GM12873 (cell line): ENCODE results near the gene SPATS2.

ENCODE experiments used
- TF ChIP-seq, protein P1 (sequence below): IDR thresholded peaks from 2 replicates; pipeline ENCODE4 v1.5.1; 2012; ENCODE audit warnings: low read depth, mild to moderate bottlenecking, moderate library complexity, low read length, control low read depth; ENCODE audit not compliant: insufficient read depth; ENCODE audit errors: missing control alignments

The SPATS2 gene

GRCh38 chr12:49328816-49329215, 38.4 kb upstream of the SPATS2 start:
- TF ChIP-seq, protein P1, sequence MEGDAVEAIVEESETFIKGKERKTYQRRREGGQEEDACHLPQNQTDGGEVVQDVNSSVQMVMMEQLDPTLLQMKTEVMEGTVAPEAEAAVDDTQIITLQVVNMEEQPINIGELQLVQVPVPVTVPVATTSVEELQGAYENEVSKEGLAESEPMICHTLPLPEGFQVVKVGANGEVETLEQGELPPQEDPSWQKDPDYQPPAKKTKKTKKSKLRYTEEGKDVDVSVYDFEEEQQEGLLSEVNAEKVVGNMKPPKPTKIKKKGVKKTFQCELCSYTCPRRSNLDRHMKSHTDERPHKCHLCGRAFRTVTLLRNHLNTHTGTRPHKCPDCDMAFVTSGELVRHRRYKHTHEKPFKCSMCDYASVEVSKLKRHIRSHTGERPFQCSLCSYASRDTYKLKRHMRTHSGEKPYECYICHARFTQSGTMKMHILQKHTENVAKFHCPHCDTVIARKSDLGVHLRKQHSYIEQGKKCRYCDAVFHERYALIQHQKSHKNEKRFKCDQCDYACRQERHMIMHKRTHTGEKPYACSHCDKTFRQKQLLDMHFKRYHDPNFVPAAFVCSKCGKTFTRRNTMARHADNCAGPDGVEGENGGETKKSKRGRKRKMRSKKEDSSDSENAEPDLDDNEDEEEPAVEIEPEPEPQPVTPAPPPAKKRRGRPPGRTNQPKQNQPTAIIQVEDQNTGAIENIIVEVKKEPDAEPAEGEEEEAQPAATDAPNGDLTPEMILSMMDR = no peak

GRCh38 chr12:49330032-49330619, 37.1 kb upstream of the SPATS2 start:
- TF ChIP-seq, protein P1 = no peak

DNA sequence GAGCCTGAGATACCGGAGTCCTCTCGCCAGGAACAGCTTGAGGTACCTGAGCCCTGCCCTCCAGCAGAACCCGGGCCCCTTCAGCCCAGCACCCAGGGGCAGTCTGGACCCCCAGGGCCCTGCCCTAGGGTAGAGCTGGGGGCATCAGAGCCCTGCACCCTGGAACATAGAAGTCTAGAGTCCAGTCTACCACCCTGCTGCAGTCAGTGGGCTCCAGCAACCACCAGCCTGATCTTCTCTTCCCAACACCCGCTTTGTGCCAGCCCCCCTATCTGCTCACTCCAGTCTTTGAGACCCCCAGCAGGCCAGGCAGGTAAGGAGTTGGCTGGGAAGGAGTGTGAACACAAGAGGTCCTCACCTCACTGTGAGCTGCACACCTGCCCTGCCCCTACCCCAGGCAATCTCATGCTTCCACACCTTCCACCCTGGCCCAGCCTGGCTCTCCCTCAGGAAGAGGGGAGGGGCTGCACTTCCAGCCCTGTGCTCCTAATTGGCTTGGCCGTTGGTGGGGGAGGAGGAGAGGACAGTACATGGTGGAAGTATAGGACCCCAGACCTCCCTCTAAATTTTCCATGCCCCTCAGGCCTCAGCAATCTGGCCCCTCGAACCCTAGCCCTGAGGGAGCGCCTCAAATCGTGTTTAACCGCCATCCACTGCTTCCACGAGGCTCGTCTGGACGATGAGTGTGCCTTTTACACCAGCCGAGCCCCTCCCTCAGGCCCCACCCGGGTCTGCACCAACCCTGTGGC, 36.5 kb upstream of the SPATS2 start:
- TF ChIP-seq, protein P1 = no peak

DNA sequence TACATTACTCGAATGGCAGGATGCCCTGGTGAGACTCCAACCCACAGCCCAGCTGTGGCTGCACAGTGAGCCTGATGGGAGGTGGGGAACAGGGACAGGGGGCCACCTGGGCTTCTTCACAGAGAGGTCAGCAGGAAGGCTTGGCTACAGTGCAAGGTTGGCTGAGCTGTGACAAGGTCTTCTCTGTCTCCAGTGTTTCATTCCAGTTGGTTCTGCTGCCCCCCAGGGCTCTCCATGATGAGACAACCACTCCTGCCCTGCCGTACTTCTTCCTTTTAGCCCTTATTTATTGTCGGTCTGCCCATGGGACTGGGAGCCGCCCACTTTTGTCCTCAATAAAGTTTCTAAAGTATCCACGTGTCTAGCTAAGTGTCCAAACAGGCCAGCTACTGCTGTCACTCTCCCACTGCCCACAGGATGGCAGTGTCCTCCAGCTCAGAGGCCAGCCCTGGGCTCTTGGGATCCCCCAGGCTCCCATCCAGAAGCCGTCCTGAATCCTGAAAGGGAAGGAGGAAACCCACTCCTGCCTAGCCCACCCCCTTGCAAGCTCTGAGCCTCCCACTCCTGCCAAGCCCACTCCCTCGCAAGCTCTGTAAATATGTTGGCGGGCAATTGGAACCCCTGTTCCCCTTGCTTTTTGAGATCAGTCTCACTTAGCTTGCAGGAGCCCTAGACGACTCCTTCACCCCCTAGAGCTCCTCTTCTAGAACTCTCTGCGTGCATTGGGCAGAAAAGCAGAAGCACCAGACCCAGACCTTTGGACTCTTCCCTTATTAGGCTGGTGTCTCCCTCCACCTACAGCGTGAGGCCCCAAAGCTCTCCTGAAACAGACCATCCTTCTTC, 35.7 kb upstream of the SPATS2 start:
- TF ChIP-seq, protein P1 = peak; percentile 58

GRCh38 chr12:49332441-49332861, 34.8 kb upstream of the SPATS2 start:
- TF ChIP-seq, protein P1 = no peak

- TF ChIP-seq, protein P1 = no peak
These were observed 34.3 kb upstream of the SPATS2 start for GRCh38 chr12:49332891-49333371.

GRCh38 chr12:49334226-49334625, 33.0 kb upstream of the SPATS2 start:
- TF ChIP-seq, protein P1 = no peak
